Chondrocyte (in vitro differentiated cells): ENCODE results near the gene C4A. TPM values are rescaled to one million over a fixed set of nuclear protein-coding genes. Genes with fewer than 3 reads are reported as not detected.
"Not testable (repeated sequence)": the region's sequence is repeated elsewhere in the genome, so short reads cannot be mapped to it uniquely, and the experiment has no call there.

ENCODE experiments used
- DNase-seq: peaks from one replicate; pipeline ENCODE4 v3.0.0; 2021; ENCODE audit warnings: mixed read lengths, low spot score
- H3K27ac Mint-ChIP-seq: one replicate; pipeline ENCODE4 v1.8.0; 2021; ENCODE audit warnings: mild to moderate bottlenecking, moderate library complexity, mixed read lengths; ENCODE audit not compliant: unreplicated experiment
- H3K27me3 Mint-ChIP-seq: 2 replicates; pipeline ENCODE4 v1.8.0; 2021; ENCODE audit warnings: low read depth, mixed read lengths
- H3K36me3 Mint-ChIP-seq: 2 replicates; pipeline ENCODE4 v1.8.0; 2021; ENCODE audit warnings: low read depth, mixed read lengths
- H3K4me1 Mint-ChIP-seq: 2 replicates; pipeline ENCODE4 v1.8.0; 2021; ENCODE audit warnings: low read depth, mild to moderate bottlenecking, mixed read lengths
- H3K4me3 Mint-ChIP-seq: one replicate; pipeline ENCODE4 v1.8.0; 2021; ENCODE audit warnings: mild to moderate bottlenecking, moderate library complexity, mixed read lengths; ENCODE audit not compliant: unreplicated experiment
- H3K9me3 Mint-ChIP-seq: 2 replicates; pipeline ENCODE4 v1.8.0; 2021; ENCODE audit warnings: low read depth, mixed read lengths
- total RNA-seq: library from RNA; stranded (reverse); gene quantifications from 3 replicates; pipeline ENCODE4 v1.2.1, GENCODE V29; 2021
- TF ChIP-seq, protein P1 (sequence below): fragments of 200-600 bp; sonication (generic); IDR thresholded peaks from 2 replicates; pipeline ENCODE4 v1.5.0; 2021; ENCODE audit warnings: antibody characterized with exemption, mild to moderate bottlenecking, moderate library complexity

The C4A gene
- total RNA-seq, 1 donor from 2014 or later, result 13.3 TPM

DNA sequence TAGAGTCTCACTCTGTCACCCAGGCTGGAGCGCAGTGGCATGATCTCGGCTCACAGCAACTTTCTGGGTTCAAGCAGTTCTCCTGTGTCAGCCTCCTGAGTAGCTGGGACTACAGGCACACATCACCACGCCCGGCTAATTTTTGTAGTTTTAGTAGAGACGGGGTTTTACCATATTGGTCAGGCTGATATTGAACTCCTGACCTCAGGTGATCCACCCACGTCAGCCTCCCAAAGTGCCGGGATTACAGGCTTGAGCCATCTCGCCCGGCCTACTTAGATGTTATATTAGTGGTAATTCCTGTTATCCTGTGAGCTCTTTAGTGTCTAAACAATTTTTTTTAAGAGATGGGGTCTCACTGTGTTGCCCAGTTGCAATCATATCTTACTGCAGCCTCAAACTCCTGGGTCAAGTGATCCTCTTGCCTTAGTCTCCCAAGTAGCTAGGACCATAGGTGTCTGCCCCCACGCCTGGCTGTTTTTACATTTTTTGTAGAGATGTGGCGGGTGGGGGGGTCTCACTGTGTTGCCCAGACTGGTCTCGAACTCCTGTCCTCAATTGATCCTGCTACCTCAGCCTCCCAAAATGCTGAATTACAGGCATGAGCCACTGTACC, 3.9 kb upstream of the C4A start:
- no peak overlapping the region for H3K4me3 Mint-ChIP-seq
- TF ChIP-seq, protein P1, sequence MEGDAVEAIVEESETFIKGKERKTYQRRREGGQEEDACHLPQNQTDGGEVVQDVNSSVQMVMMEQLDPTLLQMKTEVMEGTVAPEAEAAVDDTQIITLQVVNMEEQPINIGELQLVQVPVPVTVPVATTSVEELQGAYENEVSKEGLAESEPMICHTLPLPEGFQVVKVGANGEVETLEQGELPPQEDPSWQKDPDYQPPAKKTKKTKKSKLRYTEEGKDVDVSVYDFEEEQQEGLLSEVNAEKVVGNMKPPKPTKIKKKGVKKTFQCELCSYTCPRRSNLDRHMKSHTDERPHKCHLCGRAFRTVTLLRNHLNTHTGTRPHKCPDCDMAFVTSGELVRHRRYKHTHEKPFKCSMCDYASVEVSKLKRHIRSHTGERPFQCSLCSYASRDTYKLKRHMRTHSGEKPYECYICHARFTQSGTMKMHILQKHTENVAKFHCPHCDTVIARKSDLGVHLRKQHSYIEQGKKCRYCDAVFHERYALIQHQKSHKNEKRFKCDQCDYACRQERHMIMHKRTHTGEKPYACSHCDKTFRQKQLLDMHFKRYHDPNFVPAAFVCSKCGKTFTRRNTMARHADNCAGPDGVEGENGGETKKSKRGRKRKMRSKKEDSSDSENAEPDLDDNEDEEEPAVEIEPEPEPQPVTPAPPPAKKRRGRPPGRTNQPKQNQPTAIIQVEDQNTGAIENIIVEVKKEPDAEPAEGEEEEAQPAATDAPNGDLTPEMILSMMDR, result no peak
- peaks cover 9% of the 10 kb centered on the region for H3K4me1 Mint-ChIP-seq
- H3K27me3 Mint-ChIP-seq, result no peaks in the 10 kb centered on the region
- H3K9me3 Mint-ChIP-seq, result no peaks in the 10 kb centered on the region
- DNase-seq, result no peak
- no peak overlapping the region for H3K27ac Mint-ChIP-seq
- peaks cover 5% of the 10 kb centered on the region for H3K36me3 Mint-ChIP-seq

DNA sequence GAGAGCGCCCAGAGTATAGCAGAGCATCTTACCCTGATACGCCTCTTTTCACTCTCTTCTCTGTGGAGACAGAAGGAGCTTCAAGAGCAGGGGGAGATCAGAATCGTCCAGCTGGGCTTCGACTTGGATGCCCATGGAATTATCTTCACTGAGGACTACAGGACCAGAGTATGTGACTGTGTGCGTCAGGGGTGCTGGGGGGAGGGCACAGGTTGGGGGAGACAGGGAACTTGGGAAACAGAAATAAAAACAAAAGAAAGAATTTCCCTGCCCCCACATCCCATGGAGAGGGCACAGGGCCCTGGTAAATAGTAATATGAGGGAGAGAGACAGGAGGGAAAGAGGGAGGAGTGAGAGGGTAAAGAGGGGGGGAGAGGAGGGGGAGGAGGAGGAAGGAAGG, 3.0 kb upstream of the C4A start:
- Mint-ChIP-seq H3K27ac (no peak overlapping the region), H3K36me3 (peaks cover 2% of the 10 kb centered on the region), H3K27me3 (no peaks in the 10 kb centered on the region), H3K4me1 (peaks cover under 1% of the 10 kb centered on the region), H3K4me3 (no peak overlapping the region), H3K9me3 (no peaks in the 10 kb centered on the region)
- TF ChIP-seq, protein P1, result no peak
- no peak for DNase-seq

DNA sequence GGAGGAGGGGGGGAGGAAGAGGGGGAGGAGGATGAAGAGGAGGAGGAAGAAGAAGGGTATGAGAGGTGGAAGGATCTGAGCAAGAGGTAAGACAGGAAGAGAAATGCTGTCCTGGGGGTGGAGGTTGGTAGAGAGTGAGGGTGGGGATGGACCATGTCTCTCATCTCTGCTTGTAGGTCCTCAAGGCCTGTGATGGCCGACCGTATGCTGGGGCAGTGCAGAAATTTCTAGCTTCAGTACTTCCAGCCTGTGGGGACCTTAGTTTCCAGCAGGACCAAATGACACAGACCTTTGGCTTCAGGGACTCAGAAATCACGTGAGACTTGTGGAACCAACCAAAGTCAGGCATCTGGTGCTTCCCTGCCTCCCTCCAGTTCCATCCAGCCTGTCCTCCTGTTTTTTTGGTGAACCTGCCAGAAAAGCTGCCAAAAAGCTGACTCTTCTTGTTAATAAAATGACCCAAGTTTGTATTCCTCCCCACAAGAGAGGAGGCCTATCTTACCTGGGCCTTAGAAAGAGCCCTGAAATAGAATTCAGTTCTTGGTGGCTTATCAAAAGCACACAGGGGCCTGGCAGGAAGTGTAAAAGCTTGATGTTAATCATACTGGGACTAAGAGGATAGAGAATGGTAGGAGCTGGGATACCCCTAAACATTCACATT, 2.5 kb upstream of the C4A start:
- H3K36me3 Mint-ChIP-seq, result peaks cover 2% of the 10 kb centered on the region
- no peak overlapping the region for H3K4me3 Mint-ChIP-seq
- DNase-seq, result no peak
- no peaks in the 10 kb centered on the region for H3K4me1 Mint-ChIP-seq
- TF ChIP-seq, protein P1, result no peak
- H3K27me3 Mint-ChIP-seq, result no peaks in the 10 kb centered on the region
- H3K9me3 Mint-ChIP-seq, result no peaks in the 10 kb centered on the region
- H3K27ac Mint-ChIP-seq, result no peak overlapping the region

DNA sequence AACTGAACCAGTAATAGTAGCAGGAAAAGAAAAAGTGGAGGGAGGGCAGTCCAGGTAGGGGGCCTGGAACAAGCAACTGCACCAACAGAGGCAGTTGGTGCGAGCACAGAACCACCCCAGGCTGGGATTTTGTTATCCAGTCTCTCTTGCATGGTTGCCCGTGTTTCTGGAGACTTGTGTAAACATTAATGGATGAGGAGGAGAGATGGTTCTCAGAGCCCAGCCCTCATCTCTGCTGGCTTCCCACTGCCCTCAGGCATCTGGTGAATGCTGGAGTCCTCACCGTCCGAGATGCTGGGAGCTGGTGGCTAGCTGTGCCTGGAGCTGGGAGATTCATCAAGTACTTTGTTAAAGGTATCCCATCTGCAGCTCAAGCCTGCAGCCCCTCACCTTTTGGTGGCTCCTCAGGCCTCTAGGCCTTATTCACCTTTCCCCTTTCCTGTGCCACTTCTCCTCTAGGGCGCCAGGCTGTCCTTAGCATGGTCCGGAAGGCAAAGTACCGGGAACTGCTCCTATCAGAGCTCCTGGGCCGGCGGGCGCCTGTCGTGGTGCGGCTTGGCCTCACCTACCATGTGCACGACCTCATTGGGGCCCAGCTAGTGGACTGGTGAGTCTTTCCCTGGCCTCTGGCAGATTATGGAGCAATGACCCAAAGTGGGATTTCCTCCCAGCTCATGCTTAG, 1.5 kb upstream of the C4A start:
- H3K27me3 Mint-ChIP-seq, H3K36me3 Mint-ChIP-seq, H3K4me3 Mint-ChIP-seq, H3K27ac Mint-ChIP-seq, H3K4me1 Mint-ChIP-seq, H3K9me3 Mint-ChIP-seq: not testable (repeated sequence)
- peak; percentile 72 for DNase-seq

DNA sequence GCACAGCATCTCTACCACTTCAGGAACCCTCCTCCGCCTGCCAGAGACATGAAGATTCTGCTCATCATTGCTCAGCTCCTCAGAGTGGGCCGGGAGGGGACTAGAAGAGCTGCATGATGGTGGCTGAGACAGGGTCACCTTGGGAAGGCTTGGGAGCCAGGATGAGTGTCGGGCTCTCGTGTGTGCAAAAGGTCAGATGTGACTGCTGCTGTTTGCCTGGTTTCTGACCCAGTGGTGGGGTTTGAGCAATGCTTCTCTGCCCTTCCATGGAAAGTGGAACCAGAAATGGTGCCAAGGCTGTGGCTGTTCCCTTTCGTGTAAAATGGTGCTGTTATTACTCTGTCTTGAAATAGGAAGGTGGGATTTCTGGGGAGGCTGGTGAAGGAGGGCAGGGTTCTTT, 859 bp upstream of the C4A start:
- not testable (repeated sequence) for H3K36me3 Mint-ChIP-seq, DNase-seq, H3K4me1 Mint-ChIP-seq, H3K27me3 Mint-ChIP-seq, H3K9me3 Mint-ChIP-seq, H3K27ac Mint-ChIP-seq, H3K4me3 Mint-ChIP-seq

DNA sequence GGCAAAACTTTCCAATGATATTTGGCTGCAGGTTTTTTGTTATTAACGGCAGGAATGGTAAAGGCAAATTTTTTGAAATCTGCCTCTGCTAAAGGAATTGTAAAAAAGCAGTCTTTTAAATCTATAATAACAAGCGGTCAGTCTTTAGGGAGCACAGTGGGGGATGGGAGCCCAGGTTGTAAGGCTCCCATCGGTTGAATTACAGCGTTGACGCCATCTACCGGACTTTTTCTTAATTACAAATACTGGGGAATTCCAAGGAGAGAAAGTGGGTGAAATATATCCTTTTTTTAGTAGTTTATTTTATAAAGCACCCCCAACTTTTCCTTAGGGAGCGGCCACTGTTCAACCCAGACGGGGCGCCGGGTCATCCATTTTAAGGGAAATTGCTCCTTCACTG, 7.5 kb downstream of the C4A start:
- not testable (repeated sequence) for H3K36me3 Mint-ChIP-seq, H3K27ac Mint-ChIP-seq, H3K4me1 Mint-ChIP-seq, H3K4me3 Mint-ChIP-seq, H3K27me3 Mint-ChIP-seq, DNase-seq, H3K9me3 Mint-ChIP-seq

DNA sequence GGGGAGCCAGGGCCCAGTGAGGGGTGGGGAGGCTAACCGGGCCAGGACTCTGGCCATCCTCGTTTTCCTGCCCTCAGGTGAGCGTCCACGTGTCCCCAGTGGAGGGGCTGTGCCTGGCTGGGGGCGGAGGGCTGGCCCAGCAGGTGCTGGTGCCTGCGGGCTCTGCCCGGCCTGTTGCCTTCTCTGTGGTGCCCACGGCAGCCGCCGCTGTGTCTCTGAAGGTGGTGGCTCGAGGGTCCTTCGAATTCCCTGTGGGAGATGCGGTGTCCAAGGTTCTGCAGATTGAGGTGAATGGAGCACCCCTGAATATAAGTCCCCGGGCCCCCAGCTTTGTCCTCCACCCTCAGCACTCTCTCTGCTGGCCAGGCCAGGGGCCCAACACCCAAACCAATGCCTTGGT, 12.6 kb downstream of the C4A start:
- not testable (repeated sequence) for H3K36me3 Mint-ChIP-seq, H3K27me3 Mint-ChIP-seq, H3K4me3 Mint-ChIP-seq, DNase-seq, H3K4me1 Mint-ChIP-seq, H3K9me3 Mint-ChIP-seq, H3K27ac Mint-ChIP-seq

DNA sequence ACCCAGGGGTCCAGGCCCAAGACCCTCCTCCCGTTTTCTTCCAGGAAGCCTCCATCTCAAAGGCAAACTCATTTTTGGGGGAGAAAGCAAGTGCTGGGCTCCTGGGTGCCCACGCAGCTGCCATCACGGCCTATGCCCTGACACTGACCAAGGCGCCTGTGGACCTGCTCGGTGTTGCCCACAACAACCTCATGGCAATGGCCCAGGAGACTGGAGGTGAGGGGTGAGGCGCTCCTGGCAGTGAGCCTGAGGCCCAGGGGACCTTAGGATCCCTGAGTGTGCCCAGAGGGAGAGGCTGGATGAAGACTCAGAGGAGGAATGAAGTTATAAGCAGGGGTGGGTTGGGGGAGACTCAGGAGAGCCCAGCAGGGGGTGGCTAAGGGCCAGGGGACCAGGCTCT, 14.5 kb downstream of the C4A start:
- DNase-seq, H3K4me1 Mint-ChIP-seq, H3K27ac Mint-ChIP-seq, H3K9me3 Mint-ChIP-seq, H3K4me3 Mint-ChIP-seq, H3K27me3 Mint-ChIP-seq, H3K36me3 Mint-ChIP-seq: not testable (repeated sequence)

DNA sequence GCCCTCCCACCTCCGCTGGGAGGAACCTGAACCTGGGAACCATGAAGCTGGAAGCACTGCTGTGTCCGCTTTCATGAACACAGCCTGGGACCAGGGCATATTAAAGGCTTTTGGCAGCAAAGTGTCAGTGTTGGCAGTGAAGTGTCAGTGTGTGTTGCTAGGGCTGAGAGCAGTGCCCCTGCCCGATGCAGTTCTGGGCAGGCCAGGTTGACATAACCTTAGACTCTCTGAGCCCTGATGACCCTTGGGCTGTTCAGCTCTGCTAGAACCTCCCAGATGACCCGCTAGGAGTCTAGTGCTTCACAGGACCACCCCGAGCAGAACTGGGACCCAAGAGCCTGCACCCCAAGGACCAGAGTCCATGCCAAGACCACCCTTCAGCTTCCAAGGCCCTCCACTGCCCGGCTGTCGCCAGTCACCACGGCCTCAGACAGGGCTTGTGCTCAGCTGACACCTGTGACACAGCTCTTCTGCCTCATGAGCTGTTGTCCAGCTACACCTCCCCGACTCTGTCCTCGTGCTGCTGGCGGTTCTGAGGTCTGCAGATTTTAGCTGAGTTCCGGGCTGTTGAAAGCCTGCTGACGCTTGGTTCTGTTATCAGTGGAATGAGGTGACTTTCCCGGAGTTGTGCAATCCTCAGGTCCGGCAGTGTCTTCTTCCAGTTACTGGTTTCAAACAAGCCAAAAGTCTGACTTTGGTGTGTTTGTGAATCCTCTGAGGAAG, 20.9 kb downstream of the C4A start:
- not testable (repeated sequence) for H3K4me3 Mint-ChIP-seq

More for the DNA sequence above, 20.9 kb downstream of the C4A start:
- H3K36me3 Mint-ChIP-seq, H3K27me3 Mint-ChIP-seq, H3K4me1 Mint-ChIP-seq, H3K27ac Mint-ChIP-seq, H3K9me3 Mint-ChIP-seq, DNase-seq: not testable (repeated sequence)
